NT2/D1 (cell line): ENCODE measurements around the gene ERGIC1.

Experiments
- SUZ12 ChIP-seq: IDR thresholded peaks from 2 replicates; pipeline ENCODE4 v1.6.1; 2011; ENCODE audit not compliant: insufficient read length, insufficient read depth; ENCODE audit errors: extremely low read depth
- YY1 ChIP-seq: IDR thresholded peaks from 2 replicates; pipeline ENCODE4 v1.6.1; 2011; ENCODE audit not compliant: insufficient read length, insufficient read depth
- ZNF274 ChIP-seq: IDR thresholded peaks from 2 replicates; pipeline ENCODE4 v1.6.1; 2011; ENCODE audit warnings: mild to moderate bottlenecking, low read depth, low read length

DNA sequence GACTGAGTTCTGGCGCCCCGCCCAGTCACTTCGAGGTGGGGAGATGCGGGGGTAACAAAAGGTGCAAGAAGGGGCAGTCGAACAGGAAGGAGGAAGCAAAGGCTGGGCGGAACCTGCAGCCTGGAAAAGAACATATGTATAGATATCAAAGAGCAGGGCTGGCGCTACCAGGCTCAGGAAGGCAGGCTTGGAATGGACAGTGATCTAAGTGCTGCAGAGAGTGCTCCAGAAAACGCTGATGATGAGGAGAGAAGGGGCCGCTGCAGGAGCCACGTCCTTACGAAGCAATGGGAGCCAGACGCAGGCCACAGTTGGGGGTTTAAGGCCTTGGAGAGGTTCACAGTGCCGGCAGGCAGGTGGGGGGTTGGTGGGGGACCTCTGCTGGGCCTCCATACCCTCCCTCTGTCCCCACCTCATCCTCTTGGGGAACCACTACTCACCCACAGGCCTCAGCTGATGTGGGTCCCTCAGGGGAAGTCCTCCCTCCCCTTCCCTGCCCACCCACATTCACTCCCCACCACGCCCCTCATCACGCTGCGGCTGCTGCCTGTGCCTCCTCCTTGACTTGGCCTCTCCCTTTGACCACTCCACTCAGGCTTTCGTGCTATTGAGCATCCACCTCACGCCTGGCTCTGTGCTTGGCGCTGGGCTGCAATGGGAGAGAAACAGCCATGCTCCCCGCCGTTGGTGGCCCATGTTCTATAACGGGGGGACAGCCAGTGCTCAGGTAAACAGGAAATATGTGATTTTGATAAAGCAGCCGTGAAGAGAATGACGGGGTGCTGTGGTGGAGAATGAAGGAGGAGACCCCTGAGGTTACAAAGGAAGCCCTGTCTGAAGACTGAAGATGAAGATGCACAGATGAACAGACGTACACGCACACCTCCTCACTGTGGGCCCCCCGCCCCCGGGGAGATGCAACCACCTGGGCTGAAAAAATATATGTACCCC is 84.6 kb downstream of the ERGIC1 start:
- TF ChIP-seq YY1: no peak
- TF ChIP-seq ZNF274: no peak
- TF ChIP-seq SUZ12: no peak
